Measurements from ENCODE around the gene CKS1B.

Gene CKS1B

DNA sequence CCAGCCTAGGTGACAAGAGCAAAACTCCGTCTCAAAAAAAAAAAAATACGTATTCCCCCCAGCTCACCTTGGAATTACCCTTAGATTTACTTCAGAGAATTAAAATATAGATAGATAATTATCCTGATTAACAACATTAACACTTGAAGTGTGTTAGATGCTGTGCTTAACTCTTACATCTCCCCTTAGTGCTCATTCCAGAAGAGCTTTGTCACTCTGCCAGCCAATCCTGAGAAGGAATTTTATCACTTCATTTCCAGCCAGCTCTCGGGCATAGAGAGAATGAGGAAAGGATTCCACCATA lies 2.3 kb upstream of the CKS1B start:
- TF ChIP-seq SIN3A (IDR thresholded peaks at IDR 0.05; ENCODE audit: borderline replicate concordance, insufficient read depth, low read length) (no peak), POLR2AphosphoS5 (IDR thresholded peaks at IDR 0.05; ENCODE audit: low read depth, low read length) (no peak), REST (IDR thresholded peaks at IDR 0.05; ENCODE audit: insufficient read depth in 1 of 2, low read depth in 2 of 2, low read length in 2 of 2) (no peak), TAF1 (IDR thresholded peaks at IDR 0.05; ENCODE audit: borderline replicate concordance, insufficient read depth, low read length) (no peak), FOXP2 (optimal IDR thresholded peaks at IDR 0.05; ENCODE audit: borderline replicate concordance, extremely low read depth, extremely low read length, insufficient read depth) (no peak)

GRCh38 chr1:154972517-154973343 lies 1.8 kb upstream of the CKS1B start:
- TF ChIP-seq POLR2AphosphoS5 (IDR thresholded peaks at IDR 0.05; ENCODE audit: low read depth, low read length) (no peak), SIN3A (IDR thresholded peaks at IDR 0.05; ENCODE audit: borderline replicate concordance, insufficient read depth, low read length) (no peak; the same call in 1 of the 2 replicates), TAF1 (IDR thresholded peaks at IDR 0.05; ENCODE audit: borderline replicate concordance, insufficient read depth, low read length) (0 out of 2 replicates have a peak, but pooled peaks have one; percentile 20), FOXP2 (optimal IDR thresholded peaks at IDR 0.05; ENCODE audit: borderline replicate concordance, extremely low read depth, extremely low read length, insufficient read depth) (no peak)

DNA sequence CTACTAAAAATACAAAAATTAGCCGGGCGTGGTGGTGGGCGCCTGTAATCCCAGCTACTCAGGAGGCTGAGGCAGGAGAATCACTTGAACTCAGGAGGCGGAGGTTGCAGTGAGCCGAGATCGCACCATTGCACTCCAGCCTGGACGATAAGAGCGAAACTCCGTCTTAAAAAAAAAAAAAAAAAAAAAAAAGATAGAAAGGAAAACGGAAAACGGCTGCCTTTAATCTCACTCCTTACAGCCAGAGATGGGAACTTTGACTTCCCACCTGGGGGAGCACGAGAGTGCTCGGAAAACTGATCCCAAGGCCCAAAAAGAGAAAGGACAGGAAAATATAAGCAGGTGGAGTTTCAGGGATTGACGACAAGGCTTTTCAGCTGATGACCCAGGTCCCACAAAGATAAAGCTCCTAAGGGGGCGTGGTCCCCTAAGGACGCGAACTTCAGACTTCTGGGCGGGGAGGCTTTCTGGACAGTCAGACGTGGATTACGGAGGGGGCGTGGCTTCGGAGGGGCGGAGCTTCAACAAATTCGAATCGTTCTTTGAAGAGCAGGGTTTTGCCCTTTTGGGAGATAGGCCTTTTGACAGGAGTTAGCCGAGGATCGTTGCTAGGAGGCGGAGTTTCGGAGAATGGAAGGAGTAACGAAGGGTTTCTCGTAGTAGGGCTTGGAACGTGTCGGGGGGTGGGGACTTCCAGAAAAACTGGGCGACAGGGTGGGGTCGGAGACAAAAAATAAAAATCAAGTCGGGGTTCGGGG lies 958 bp upstream of the CKS1B start:
- peak; percentile 84; the same call in 1 of the 2 replicates for TF ChIP-seq SIN3A (IDR thresholded peaks at IDR 0.05; ENCODE audit: borderline replicate concordance, insufficient read depth, low read length)
- peak; percentile 74; the same call in 1 of the 2 replicates for TF ChIP-seq POLR2AphosphoS5 (IDR thresholded peaks at IDR 0.05; ENCODE audit: low read depth, low read length)
- no peak for TF ChIP-seq FOXP2 (optimal IDR thresholded peaks at IDR 0.05; ENCODE audit: borderline replicate concordance, extremely low read depth, extremely low read length, insufficient read depth)
- peak; percentile 59; the same call in 1 of the 2 replicates for TF ChIP-seq TAF1 (IDR thresholded peaks at IDR 0.05; ENCODE audit: borderline replicate concordance, insufficient read depth, low read length)
- TF ChIP-seq REST (IDR thresholded peaks at IDR 0.05; ENCODE audit: insufficient read depth in 1 of 2, low read depth in 2 of 2, low read length in 2 of 2) = 0 out of 4 replicates have a peak, but pooled peaks of 1 of the 2 experiments have one; percentile 5

DNA sequence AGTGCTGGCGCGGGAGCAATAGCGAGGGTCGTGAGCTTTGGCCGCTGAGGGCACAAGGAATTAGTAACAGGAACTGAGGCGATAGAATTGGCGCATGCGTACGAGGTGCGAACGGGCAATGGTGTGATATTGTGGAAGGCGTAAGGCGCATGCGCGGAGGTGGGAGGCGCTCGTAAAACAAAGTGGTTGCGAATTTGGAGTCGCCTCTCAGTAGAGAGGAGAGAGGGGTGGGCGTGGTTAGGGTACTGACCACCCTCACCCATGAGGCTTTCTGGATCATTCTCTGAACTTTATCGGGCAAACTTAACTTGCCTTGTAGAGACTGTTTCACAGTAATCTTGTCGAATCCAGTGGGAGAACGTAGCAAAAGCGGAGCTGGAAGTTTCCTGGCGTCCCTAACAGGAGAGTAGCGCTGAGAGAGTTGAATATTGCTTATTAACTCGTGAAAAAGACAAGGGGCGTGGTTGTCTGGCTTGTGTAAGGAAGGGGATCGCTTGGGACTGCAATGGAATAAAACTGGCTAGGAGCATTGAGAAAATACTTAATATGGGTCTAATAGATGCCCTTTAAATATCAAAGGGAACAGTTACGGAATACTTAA lies 427 bp downstream of the CKS1B start:
- TF ChIP-seq SIN3A (IDR thresholded peaks at IDR 0.05; ENCODE audit: borderline replicate concordance, insufficient read depth, low read length) (peak; percentile 69; the same call in 1 of the 2 replicates), REST (IDR thresholded peaks at IDR 0.05; ENCODE audit: insufficient read depth in 1 of 2, low read depth in 2 of 2, low read length in 2 of 2) (peak in 1 of 2 experiments; percentile 5; a peak in 1 of 4 replicates), POLR2AphosphoS5 (IDR thresholded peaks at IDR 0.05; ENCODE audit: low read depth, low read length) (peak; percentile 63; the same call in 1 of the 2 replicates), FOXP2 (optimal IDR thresholded peaks at IDR 0.05; ENCODE audit: borderline replicate concordance, extremely low read depth, extremely low read length, insufficient read depth) (no peak), TAF1 (IDR thresholded peaks at IDR 0.05; ENCODE audit: borderline replicate concordance, insufficient read depth, low read length) (peak; percentile 49)
